ENCODE results near the gene HIC1. TPM values are rescaled to one million over a fixed set of nuclear protein-coding genes. Genes with fewer than 3 reads are reported as not detected.
A peak's percentile ranks its signal among the peaks of the same experiment; 100 is the strongest.

The HIC1 gene
- total and polyA plus RNA-seq, 2 experiments from 2014 or later: 0.17 to 0.26 TPM

DNA sequence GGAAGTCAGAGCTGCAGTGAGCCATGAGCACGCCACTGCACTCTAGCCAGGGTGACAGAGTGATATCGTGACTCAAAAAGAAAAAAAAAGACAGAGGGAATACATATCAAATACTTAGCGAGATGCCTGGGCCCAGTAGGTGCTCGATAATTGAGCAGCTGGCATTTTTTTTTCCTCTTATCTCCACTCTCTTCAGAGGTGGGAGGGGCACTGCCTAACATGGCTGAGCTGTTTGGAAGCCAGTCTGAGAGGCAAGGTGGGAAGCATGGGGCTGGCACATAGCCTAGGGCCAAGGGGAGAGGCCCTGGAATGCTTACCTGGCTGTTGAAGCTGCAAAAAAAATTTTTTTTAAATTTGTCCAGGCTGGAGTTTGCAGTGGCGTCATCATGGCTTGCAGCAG is 38.4 kb downstream of the HIC1 start (continued):
- TF ChIP-seq, protein P1, sequence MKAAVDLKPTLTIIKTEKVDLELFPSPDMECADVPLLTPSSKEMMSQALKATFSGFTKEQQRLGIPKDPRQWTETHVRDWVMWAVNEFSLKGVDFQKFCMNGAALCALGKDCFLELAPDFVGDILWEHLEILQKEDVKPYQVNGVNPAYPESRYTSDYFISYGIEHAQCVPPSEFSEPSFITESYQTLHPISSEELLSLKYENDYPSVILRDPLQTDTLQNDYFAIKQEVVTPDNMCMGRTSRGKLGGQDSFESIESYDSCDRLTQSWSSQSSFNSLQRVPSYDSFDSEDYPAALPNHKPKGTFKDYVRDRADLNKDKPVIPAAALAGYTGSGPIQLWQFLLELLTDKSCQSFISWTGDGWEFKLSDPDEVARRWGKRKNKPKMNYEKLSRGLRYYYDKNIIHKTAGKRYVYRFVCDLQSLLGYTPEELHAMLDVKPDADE (IDR thresholded peaks at IDR 0.05): no peak
- TF ChIP-seq, protein P2, sequence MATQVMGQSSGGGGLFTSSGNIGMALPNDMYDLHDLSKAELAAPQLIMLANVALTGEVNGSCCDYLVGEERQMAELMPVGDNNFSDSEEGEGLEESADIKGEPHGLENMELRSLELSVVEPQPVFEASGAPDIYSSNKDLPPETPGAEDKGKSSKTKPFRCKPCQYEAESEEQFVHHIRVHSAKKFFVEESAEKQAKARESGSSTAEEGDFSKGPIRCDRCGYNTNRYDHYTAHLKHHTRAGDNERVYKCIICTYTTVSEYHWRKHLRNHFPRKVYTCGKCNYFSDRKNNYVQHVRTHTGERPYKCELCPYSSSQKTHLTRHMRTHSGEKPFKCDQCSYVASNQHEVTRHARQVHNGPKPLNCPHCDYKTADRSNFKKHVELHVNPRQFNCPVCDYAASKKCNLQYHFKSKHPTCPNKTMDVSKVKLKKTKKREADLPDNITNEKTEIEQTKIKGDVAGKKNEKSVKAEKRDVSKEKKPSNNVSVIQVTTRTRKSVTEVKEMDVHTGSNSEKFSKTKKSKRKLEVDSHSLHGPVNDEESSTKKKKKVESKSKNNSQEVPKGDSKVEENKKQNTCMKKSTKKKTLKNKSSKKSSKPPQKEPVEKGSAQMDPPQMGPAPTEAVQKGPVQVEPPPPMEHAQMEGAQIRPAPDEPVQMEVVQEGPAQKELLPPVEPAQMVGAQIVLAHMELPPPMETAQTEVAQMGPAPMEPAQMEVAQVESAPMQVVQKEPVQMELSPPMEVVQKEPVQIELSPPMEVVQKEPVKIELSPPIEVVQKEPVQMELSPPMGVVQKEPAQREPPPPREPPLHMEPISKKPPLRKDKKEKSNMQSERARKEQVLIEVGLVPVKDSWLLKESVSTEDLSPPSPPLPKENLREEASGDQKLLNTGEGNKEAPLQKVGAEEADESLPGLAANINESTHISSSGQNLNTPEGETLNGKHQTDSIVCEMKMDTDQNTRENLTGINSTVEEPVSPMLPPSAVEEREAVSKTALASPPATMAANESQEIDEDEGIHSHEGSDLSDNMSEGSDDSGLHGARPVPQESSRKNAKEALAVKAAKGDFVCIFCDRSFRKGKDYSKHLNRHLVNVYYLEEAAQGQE (IDR thresholded peaks at IDR 0.05; ENCODE audit: unreplicated experiment): no peak
- TF ChIP-seq CREB1 (CRISPR knock-in tag; IDR thresholded peaks at IDR 0.05; ENCODE audit: low read depth) (no peak), NANOG (IDR thresholded peaks at IDR 0.05; ENCODE audit: borderline replicate concordance) (no peak), ZNF331 (CRISPR knock-in tag; IDR thresholded peaks at IDR 0.05; ENCODE audit: low read depth) (no peak), POLR2AphosphoS5 (IDR thresholded peaks at IDR 0.05; ENCODE audit: low read depth) (no peak), ZNF114 (CRISPR knock-in tag; IDR thresholded peaks at IDR 0.05) (no peak)
- TF ChIP-seq, protein P3, sequence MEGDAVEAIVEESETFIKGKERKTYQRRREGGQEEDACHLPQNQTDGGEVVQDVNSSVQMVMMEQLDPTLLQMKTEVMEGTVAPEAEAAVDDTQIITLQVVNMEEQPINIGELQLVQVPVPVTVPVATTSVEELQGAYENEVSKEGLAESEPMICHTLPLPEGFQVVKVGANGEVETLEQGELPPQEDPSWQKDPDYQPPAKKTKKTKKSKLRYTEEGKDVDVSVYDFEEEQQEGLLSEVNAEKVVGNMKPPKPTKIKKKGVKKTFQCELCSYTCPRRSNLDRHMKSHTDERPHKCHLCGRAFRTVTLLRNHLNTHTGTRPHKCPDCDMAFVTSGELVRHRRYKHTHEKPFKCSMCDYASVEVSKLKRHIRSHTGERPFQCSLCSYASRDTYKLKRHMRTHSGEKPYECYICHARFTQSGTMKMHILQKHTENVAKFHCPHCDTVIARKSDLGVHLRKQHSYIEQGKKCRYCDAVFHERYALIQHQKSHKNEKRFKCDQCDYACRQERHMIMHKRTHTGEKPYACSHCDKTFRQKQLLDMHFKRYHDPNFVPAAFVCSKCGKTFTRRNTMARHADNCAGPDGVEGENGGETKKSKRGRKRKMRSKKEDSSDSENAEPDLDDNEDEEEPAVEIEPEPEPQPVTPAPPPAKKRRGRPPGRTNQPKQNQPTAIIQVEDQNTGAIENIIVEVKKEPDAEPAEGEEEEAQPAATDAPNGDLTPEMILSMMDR (conservative IDR thresholded peaks at IDR 0.05; ENCODE audit: low read depth in 2 of 2): no peak

DNA sequence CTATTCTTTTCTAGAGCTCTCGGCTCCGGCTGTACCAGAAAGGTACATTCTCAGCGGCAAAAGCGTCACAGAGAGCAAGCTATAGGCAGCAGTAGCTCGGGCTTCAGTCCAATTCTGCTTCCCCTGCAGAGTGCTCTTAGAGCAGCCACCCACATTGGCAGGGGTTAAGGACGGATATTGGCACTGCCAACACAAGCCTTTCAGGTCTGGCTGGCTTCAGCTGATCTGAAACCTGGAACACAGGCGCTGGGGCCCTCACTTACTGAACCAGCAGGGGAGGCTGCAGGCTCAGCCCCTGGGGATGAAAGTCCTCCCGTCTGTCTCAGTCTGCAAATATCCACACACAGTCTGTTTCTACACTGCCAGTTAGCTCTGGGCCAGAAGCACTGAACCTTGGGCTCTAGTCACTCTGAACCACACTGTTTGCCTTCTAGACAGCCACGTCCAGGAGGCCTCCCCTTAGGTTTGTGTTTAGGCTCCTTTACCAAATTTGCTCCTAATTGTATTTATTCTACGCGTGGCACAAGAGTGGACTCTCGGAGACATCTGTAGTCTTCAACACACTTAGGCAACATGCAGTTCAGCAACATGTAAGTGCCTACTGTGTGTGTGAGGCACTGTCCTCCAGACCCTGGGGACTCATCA is 40.1 kb downstream of the HIC1 start:
- Histone ChIP-seq H3F3A (replicated peaks; ENCODE audit: low read depth) (0 out of 2 replicates have a peak, but pooled peaks cover 2% of the 10 kb centered on the region), H3K79me2 (replicated peaks; ENCODE audit: insufficient read depth) (no peaks in the 10 kb centered on the region), H3K4me1 (ENCODE audit: insufficient read depth) (peaks cover 18% of the 10 kb centered on the region), H3K4me3 (no peak overlapping the region), H3K36me3 (ENCODE audit: insufficient read depth) (no peaks in the 10 kb centered on the region), H3K27me3 (ENCODE audit: insufficient read depth) (no peaks in the 10 kb centered on the region), H3K27ac (ENCODE audit: low read depth) (0 out of 2 replicates have a peak overlapping the region, but pooled peaks have one; percentile 55), H4K20me1 (replicated peaks; ENCODE audit: insufficient read depth) (no peaks in the 10 kb centered on the region), H3K4me2 (peak overlapping the region; percentile 57; the same call in 1 of the 2 replicates), H2AFZ (no peak overlapping the region), H3K9me2 (ENCODE audit: insufficient read depth) (no peaks in the 10 kb centered on the region)
- Mint-ChIP-seq H3K36me3 (ENCODE audit: low read depth) (no peaks in the 10 kb centered on the region; the same call in 2 of the 3 replicates), H3K9me3 (no peaks in the 10 kb centered on the region), H3K27ac (peak overlapping the region; percentile 68), H3K27me3 (ENCODE audit: insufficient read depth, low read depth, poor library complexity) (peaks cover 7% of the 10 kb centered on the region), H3K4me1 (peaks cover 31% of the 10 kb centered on the region), H3K4me3 (no peak overlapping the region)
- ATAC-seq (peak; percentile 57), DNase-seq (ENCODE audit: low spot score) (peak; percentile 53)
- TF ChIP-seq CREB1 (CRISPR knock-in tag; IDR thresholded peaks at IDR 0.05; ENCODE audit: low read depth): no peak
- no peak for TF ChIP-seq EZH2 (IDR thresholded peaks at IDR 0.05; ENCODE audit: low read depth, unreplicated experiment)
- TF ChIP-seq, protein P3 (conservative IDR thresholded peaks at IDR 0.05; ENCODE audit: low read depth in 2 of 2): peak; percentile 28 to 54; a peak in 3 of 4 replicates

Data from GM23338 (cell line).